HepG2 (cell line): ENCODE data around the gene INKA1. TPM values are rescaled to one million over a fixed set of nuclear protein-coding genes. Genes with fewer than 3 reads are reported as not detected.

Experiments used
- ATF5 ChIP-seq: sonication (generic); formaldehyde crosslinking; IDR thresholded peaks from 2 replicates; pipeline ENCODE4 v1.4.0; 2020; ENCODE audit warnings: mild to moderate bottlenecking, low read depth, missing genetic modification reagents
- BRD4 ChIP-seq: sonication (generic); formaldehyde crosslinking; IDR thresholded peaks from 2 replicates; pipeline ENCODE4 v1.4.0; 2020; ENCODE audit warnings: missing genetic modification reagents
- DDIT3 ChIP-seq: sonication (generic); formaldehyde crosslinking; IDR thresholded peaks from 2 replicates; pipeline ENCODE4 v1.4.0; 2020; ENCODE audit warnings: mild to moderate bottlenecking, missing genetic modification reagents
- DMAP1 ChIP-seq: IDR thresholded peaks from 2 replicates; pipeline ENCODE4 v1.6.1; 2016
- FOXO4 ChIP-seq: sonication (generic); formaldehyde crosslinking; conservative IDR thresholded peaks from 2 replicates; pipeline ENCODE4 v1.8.1; 2023; ENCODE audit warnings: missing genetic modification reagents
- HMG20B ChIP-seq: conservative IDR thresholded peaks from 2 replicates; pipeline ENCODE4 v1.6.1; 2016; ENCODE audit warnings: missing genetic modification reagents, missing compliant biosample characterization
- HNF4A ChIP-seq: sonication (generic); formaldehyde crosslinking; IDR thresholded peaks from 2 replicates; pipeline ENCODE4 v1.4.0; 2020; ENCODE audit warnings: missing genetic modification reagents
- KAT2B ChIP-seq: fragments of 150-350 bp; IDR thresholded peaks from 2 replicates; pipeline ENCODE4 v1.6.1; 2014; ENCODE audit warnings: low read depth, low read length, borderline replicate concordance
- KDM2A ChIP-seq: sonication (generic); formaldehyde crosslinking; IDR thresholded peaks from 2 replicates; pipeline ENCODE4 v1.4.0; 2020; ENCODE audit warnings: low read depth, missing genetic modification reagents, borderline replicate concordance
- KDM4B ChIP-seq: sonication (generic); formaldehyde crosslinking; IDR thresholded peaks from 2 replicates; pipeline ENCODE4 v1.4.0; 2020; ENCODE audit warnings: missing genetic modification reagents
- MIXL1 ChIP-seq: IDR thresholded peaks from 2 replicates; pipeline ENCODE4 v1.6.1; 2016
- MTA3 ChIP-seq: sonication (generic); formaldehyde crosslinking; IDR thresholded peaks from 2 replicates; pipeline ENCODE4 v1.4.0; 2020; ENCODE audit warnings: missing genetic modification reagents
- NPAS2 ChIP-seq: sonication (generic); formaldehyde crosslinking; IDR thresholded peaks from 2 replicates; pipeline ENCODE4 v1.8.0; 2022; ENCODE audit warnings: mild to moderate bottlenecking, missing genetic modification reagents, borderline replicate concordance
- RAD21 ChIP-seq: fragments of 450-650 bp; formaldehyde crosslinking; IDR thresholded peaks from 2 replicates; pipeline ENCODE4 v1.5.0; 2020; ENCODE audit warnings: mild to moderate bottlenecking
- RFXANK ChIP-seq: IDR thresholded peaks from 2 replicates; pipeline ENCODE4 v1.6.1; 2016
- SIX4 ChIP-seq: sonication (generic); formaldehyde crosslinking; IDR thresholded peaks from 2 replicates; pipeline ENCODE4 v1.4.0; 2020; ENCODE audit warnings: missing genetic modification reagents
- TCF7L2 ChIP-seq: IDR thresholded peaks from 2 replicates; pipeline ENCODE4 v1.6.1; 2011; ENCODE audit warnings: mild to moderate bottlenecking, low read depth, low read length, moderate library complexity
- TEAD2 ChIP-seq: sonication (generic); formaldehyde crosslinking; IDR thresholded peaks from 2 replicates; pipeline ENCODE4 v1.9.0; 2021; ENCODE audit warnings: missing genetic modification reagents
- THYN1 ChIP-seq: sonication (generic); formaldehyde crosslinking; IDR thresholded peaks from 2 replicates; pipeline ENCODE4 v1.8.1; 2023; ENCODE audit warnings: low read depth, mild to moderate bottlenecking, moderate library complexity, missing genetic modification reagents, borderline replicate concordance
- ZBTB8A ChIP-seq: sonication (generic); formaldehyde crosslinking; IDR thresholded peaks from 2 replicates; pipeline ENCODE4 v1.4.0; 2020; ENCODE audit warnings: mild to moderate bottlenecking, low read depth, missing genetic modification reagents, borderline replicate concordance
- ZNF12 ChIP-seq: sonication (generic); formaldehyde crosslinking; IDR thresholded peaks from 2 replicates; pipeline ENCODE4 v1.5.0; 2020; ENCODE audit warnings: missing genetic modification reagents
- ZNF30 ChIP-seq: sonication (generic); formaldehyde crosslinking; IDR thresholded peaks from 2 replicates; pipeline ENCODE4 v1.5.0; 2020; ENCODE audit warnings: mild to moderate bottlenecking, missing genetic modification reagents
- ZNF597 ChIP-seq: sonication (generic); formaldehyde crosslinking; IDR thresholded peaks from 2 replicates; pipeline ENCODE4 v1.5.0; 2020; ENCODE audit warnings: missing genetic modification reagents
- ZNF644 ChIP-seq: IDR thresholded peaks from 2 replicates; pipeline ENCODE4 v1.6.1; 2016; ENCODE audit warnings: low read depth
- ZNF747 ChIP-seq: sonication (generic); formaldehyde crosslinking; IDR thresholded peaks from 2 replicates; pipeline ENCODE4 v1.8.1; 2023; ENCODE audit warnings: missing genetic modification reagents, mild to moderate bottlenecking, borderline replicate concordance
- ZSCAN22 ChIP-seq: sonication (generic); formaldehyde crosslinking; IDR thresholded peaks from 2 replicates; pipeline ENCODE4 v1.4.0; 2020; ENCODE audit warnings: mild to moderate bottlenecking, missing genetic modification reagents
- ZSCAN30 ChIP-seq: sonication (generic); formaldehyde crosslinking; IDR thresholded peaks from 2 replicates; pipeline ENCODE4 v1.5.0; 2020; ENCODE audit warnings: mild to moderate bottlenecking, missing genetic modification reagents
- ZSCAN31 ChIP-seq: sonication (generic); formaldehyde crosslinking; IDR thresholded peaks from 2 replicates; pipeline ENCODE4 v1.5.0; 2020; ENCODE audit warnings: low read depth, mild to moderate bottlenecking, missing genetic modification reagents
- ZSCAN5A ChIP-seq: sonication (generic); formaldehyde crosslinking; IDR thresholded peaks from 2 replicates; pipeline ENCODE4 v1.8.0; 2022; ENCODE audit warnings: mild to moderate bottlenecking, missing genetic modification reagents, borderline replicate concordance
- polyA plus RNA-seq, 8 experiments: library from polyadenylated mRNA; depleted of rRNA in 3 of 8; stranded (reverse) in 7 of 8; unstranded in 1 of 8; fragments of >200 nt; fragmentation: Illumina TruSeq in 4 of 8; extraction: Trizol in 4 of 8; gene quantifications; 2 replicates each; pipeline versions ENCODE4 v1.2.1 to v1.2.3, GENCODE V29; 2011 to 2016; ENCODE audit warnings: low read depth in 4 of 8, missing spikeins in 1 of 8, mixed read lengths in 1 of 8; ENCODE audit not compliant: insufficient read depth in 1 of 8
- total RNA-seq, 5 experiments: library from RNA; depleted of rRNA; stranded (reverse); fragments of >200 nt; fragmentation: Illumina TruSeq; extraction: Trizol; gene quantifications; 2 replicates each; pipeline ENCODE4 v1.2.3, GENCODE V29; 2016; ENCODE audit warnings: low read depth in 1 of 5

Gene INKA1
- total and polyA plus RNA-seq, 2 of the 13 experiments (the other 11 are each of a cell fraction or from before 2014, with no cell fraction given) = 0.22 to 0.41 TPM

GRCh38 chr3:49786357-49787181 lies 16.5 kb upstream of the INKA1 start, which contains the start of gene IP6K1 (continued):
- TF ChIP-seq NPAS2 (CRISPR knock-in tag) (no peak), TEAD2 (no peak), MIXL1 (no peak), ZSCAN22 (no peak), ZNF747 (CRISPR knock-in tag) (no peak), KDM4B (CRISPR knock-in tag) (no peak), RFXANK (CRISPR knock-in tag) (no peak), MTA3 (CRISPR knock-in tag) (no peak), SIX4 (CRISPR knock-in tag) (no peak), ZNF12 (CRISPR knock-in tag) (0 out of 2 replicates have a peak, but pooled peaks have one; percentile 11), FOXO4 (CRISPR knock-in tag) (no peak), HNF4A (CRISPR knock-in tag) (no peak), ZNF644 (no peak), KAT2B (no peak), ZSCAN31 (no peak), DDIT3 (CRISPR knock-in tag) (no peak), ZNF597 (CRISPR knock-in tag) (no peak), HMG20B (CRISPR knock-in tag) (no peak), ZNF30 (CRISPR knock-in tag) (no peak), KDM2A (CRISPR knock-in tag) (no peak; the same call in 1 of the 2 replicates), ZSCAN30 (CRISPR knock-in tag) (no peak), THYN1 (CRISPR knock-in tag) (no peak), ZBTB8A (no peak), ATF5 (CRISPR knock-in tag) (no peak), TCF7L2 (no peak), BRD4 (CRISPR knock-in tag) (peak; percentile 51; the same call in 1 of the 2 replicates), DMAP1 (CRISPR knock-in tag) (peak; percentile 61), RAD21 (CRISPR knock-in tag) (no peak; the same call in 1 of the 2 replicates), ZSCAN5A (CRISPR knock-in tag) (no peak)
